HEK293T (cell line): ENCODE results near the gene E2F6.

Experiments
- ARNT ChIP-seq: fragments of 450-650 bp; IDR thresholded peaks from 2 replicates; pipeline ENCODE4 v1.6.1; 2017; ENCODE audit warnings: mild to moderate bottlenecking
- BHLHE40 ChIP-seq: fragments of 450-650 bp; IDR thresholded peaks from 2 replicates; pipeline ENCODE4 v1.6.1; 2016; ENCODE audit warnings: mild to moderate bottlenecking, moderate library complexity, borderline replicate concordance
- FOXA1 ChIP-seq: fragments of 450-650 bp; IDR thresholded peaks from 2 replicates; pipeline ENCODE4 v1.6.1; 2016; ENCODE audit warnings: mild to moderate bottlenecking
- FOXK2 ChIP-seq: fragments of 450-650 bp; IDR thresholded peaks from 2 replicates; pipeline ENCODE4 v1.6.1; 2016; ENCODE audit warnings: mild to moderate bottlenecking
- FOXM1 ChIP-seq: fragments of 450-650 bp; IDR thresholded peaks from 2 replicates; pipeline ENCODE4 v1.6.1; 2017; ENCODE audit warnings: mild to moderate bottlenecking, borderline replicate concordance
- L3MBTL2 ChIP-seq: fragments of 450-650 bp; conservative IDR thresholded peaks from 2 replicates; pipeline ENCODE4 v1.6.1; 2016; ENCODE audit warnings: mild to moderate bottlenecking
- SP1 ChIP-seq: fragments of 450-650 bp; IDR thresholded peaks from 2 replicates; pipeline ENCODE4 v1.6.1; 2017
- TARDBP ChIP-seq: fragments of 450-650 bp; IDR thresholded peaks from 2 replicates; pipeline ENCODE4 v1.6.1; 2016

DNA sequence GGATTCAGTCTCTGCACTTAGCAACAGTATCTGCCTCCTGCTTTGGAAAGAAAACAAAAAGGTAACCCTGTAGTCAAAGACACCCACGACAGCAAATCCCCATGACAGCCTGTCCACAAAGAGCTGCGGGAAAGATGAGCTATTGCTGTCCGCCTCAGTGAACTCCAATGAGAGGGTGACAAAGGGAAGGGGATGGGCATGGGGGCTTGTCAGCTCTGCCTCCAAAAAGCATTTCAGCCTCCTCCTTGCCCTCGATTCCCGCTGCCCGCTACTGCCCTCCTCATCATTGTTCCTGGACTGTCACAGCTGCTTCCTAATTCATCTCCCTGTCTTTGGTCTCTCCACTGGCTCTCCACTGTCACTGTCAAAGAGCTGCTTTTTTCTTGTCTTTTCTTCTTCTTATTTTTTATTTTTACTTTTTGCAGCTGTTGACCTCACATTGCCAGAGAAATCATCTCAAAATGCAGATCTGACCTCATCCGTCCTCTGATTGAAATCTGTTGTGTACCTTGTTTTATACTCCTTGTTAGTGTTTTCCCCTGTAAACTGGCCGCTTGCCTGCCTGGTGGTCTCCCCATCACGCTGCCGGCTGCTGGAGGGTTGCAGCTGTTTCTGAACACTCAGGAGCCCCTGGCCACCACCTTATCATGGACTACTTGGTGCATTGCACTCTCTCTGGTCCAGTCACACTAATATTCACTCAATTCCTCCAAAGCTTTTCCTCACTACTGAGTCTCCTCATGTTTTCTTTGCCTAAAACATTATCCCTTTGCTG is 7.9 kb upstream of the E2F6 start:
- TF ChIP-seq FOXK2 (no peak), FOXM1 (no peak), BHLHE40 (no peak), ARNT (no peak), FOXA1 (no peak), TARDBP (no peak), L3MBTL2 (no peak), SP1 (no peak)
